ENCODE results near the gene SORCS2. TPM values are rescaled to one million over a fixed set of nuclear protein-coding genes. Genes with fewer than 3 reads are reported as not detected.

Gene SORCS2
- total and polyA plus RNA-seq, 2 of the 8 experiments (the other 6 are each of a cell fraction or from before 2014, with no cell fraction given): 0.36 to 1.8 TPM

GRCh38 chr4:7745301-7745885 is 553.1 kb downstream of the SORCS2 start (continued):
- TF ChIP-seq KDM4A (IDR thresholded peaks at IDR 0.05; ENCODE audit: low read depth, low read length, severe bottlenecking): no peak
- TF ChIP-seq SIN3A (conservative IDR thresholded peaks at IDR 0.05 in 1 of 2, IDR thresholded peaks at IDR 0.05 in 1 of 2; ENCODE audit: low read depth in 1 of 2, low read length in 2 of 2): no peak
